Measurements from ENCODE around the gene ATP6V0B. TPM values are rescaled to one million over a fixed set of nuclear protein-coding genes. Genes with fewer than 3 reads are reported as not detected.

Gene ATP6V0B
- total and polyA plus RNA-seq, 2 of the 4 experiments (the other 2 are of a cell fraction) = 72.1 to 169 TPM

DNA sequence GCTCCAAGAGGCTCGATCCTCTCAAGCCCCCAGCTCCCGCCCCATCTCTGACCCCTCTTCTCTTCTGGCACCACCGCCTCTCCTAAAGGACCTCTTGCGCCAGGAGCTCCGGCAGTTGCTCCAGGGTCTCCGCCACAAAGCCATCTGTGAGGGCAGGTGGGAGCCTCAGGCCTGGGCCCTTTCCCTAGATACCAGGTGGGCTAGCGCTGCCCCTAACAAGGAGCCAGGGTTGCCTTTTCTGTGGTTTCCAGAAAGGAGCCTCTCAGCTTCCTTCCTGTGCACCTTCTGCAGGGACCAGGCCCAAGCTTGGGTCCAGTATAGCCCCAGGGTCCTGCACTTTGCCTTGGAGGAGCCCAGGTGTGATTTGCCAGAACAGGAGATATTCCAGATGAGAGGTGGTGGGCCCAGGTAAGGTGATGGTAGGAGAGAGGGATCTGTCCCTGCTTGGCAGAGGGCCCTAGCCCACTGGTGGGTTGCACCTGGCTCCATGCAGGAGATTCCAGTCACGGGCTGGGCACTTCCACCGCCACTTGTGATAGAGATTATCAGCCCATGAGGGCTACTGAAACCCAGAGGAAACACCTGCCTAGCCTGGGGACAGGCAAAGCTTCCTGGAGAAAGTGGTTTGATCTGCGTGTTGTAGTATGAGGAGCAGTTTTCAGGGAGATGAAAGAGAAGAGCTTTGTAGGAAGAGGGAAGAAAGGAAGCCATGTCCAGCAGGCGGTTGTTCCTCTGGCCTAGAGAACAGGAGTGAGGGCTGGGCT, 17.7 kb downstream of the ATP6V0B start:
- Histone ChIP-seq H3K56ac (ENCODE audit: extremely low read depth, insufficient read depth, low read length) (no peak overlapping the region), H3K79me1 (ENCODE audit: low read depth in 1 of 2, low read length in 2 of 2) (no peaks in the 10 kb centered on the region), H3K9me1 (ENCODE audit: insufficient read depth, low read length) (peaks cover 5% of the 10 kb centered on the region), H3K9ac (ENCODE audit: low read depth, low read length) (peak overlapping the region; percentile 44; the same call in 1 of the 2 replicates), H3K4me2 (ENCODE audit: low read depth, low read length) (peak overlapping the region; percentile 81), H4K8ac (ENCODE audit: low read depth in 2 of 2, low read length in 2 of 2) (peak overlapping the region; percentile 85 to 90; a peak in 2 of 4 replicates), H2BK120ac (ENCODE audit: low read depth, low read length) (no peak overlapping the region), H2AK9ac (replicated peaks; ENCODE audit: low read depth, low read length, poor library complexity) (peak overlapping the region; percentile 83), H3K27me3 (ENCODE audit: control insufficient read depth, insufficient read depth, low read length) (no peaks in the 10 kb centered on the region), H3K36me3 (ENCODE audit: control insufficient read depth, insufficient read depth, low read length) (no peaks in the 10 kb centered on the region; the same call in 1 of the 2 replicates), H3K18ac (ENCODE audit: low read depth, low read length) (no peak overlapping the region), H3K4me3 (ENCODE audit: insufficient read depth, low read depth, low read length) (peak overlapping the region; percentile 75), H3K4ac (ENCODE audit: low read depth, low read length) (no peak overlapping the region), H4K91ac (ENCODE audit: insufficient read depth, low read depth, low read length) (no peak overlapping the region), H2BK15ac (ENCODE audit: low read depth, low read length) (no peak overlapping the region), H4K20me1 (ENCODE audit: insufficient read depth, low read length) (peaks cover 2% of the 10 kb centered on the region; the same call in 1 of the 2 replicates), H2BK5ac (ENCODE audit: low read depth, low read length, poor library complexity, severe bottlenecking) (no peak overlapping the region), H2BK20ac (ENCODE audit: low read depth, low read length) (no peak overlapping the region), H3K4me1 (ENCODE audit: control insufficient read depth, insufficient read depth, low read length) (peaks cover 7% of the 10 kb centered on the region), H2AK5ac (ENCODE audit: low read depth, low read length) (no peak overlapping the region; the same call in 1 of the 2 replicates), H3K14ac (replicated peaks; ENCODE audit: low read depth, low read length) (no peak overlapping the region), H3K9me3 (ENCODE audit: control insufficient read depth, insufficient read depth, low read length) (no peaks in the 10 kb centered on the region), H3K27ac (ENCODE audit: insufficient read depth, low read length) (no peak overlapping the region), H4K5ac (ENCODE audit: low read depth, low read length) (no peak overlapping the region; the same call in 1 of the 2 replicates), H3K23ac (ENCODE audit: low read depth, low read length) (0 out of 2 replicates have a peak overlapping the region, but pooled peaks have one; percentile 7), H2AFZ (replicated peaks; ENCODE audit: low read length, poor library complexity) (peak overlapping the region; percentile 97)
- dilution Hi-C loops (cut with HindIII; ENCODE audit: low sequenced_read_pairs, unreplicated experiment) = no loop called here
- ChIA-PET CTCF (interaction anchor here (0.7 to 1.3 kb wide), 2 partner anchors 13 to 55 kb away, joined by 3 to 4 read pairs; no protein-coding TSS in a partner anchor), POLR2A (ENCODE audit: unreplicated experiment) (interaction anchor here (0.6 kb wide), 1 partner anchor 249 kb away, joined by 13 read pairs; no protein-coding TSS in a partner anchor)
- intact Hi-C loops (cut with micrococcal nuclease) = no loop called here
- DNase-seq (no peak), ATAC-seq (ENCODE audit: low read depth) (no peak)
- no peak for TF ChIP-seq NFE2L2 (IDR thresholded peaks at IDR 0.05; ENCODE audit: low read depth, low read length)
- TF ChIP-seq SMC3 (IDR thresholded peaks at IDR 0.05; ENCODE audit: low read depth, low read length) = no peak
- no peak for TF ChIP-seq CTCF (conservative IDR thresholded peaks at IDR 0.05; ENCODE audit: low read depth, low read length)
- no peak for TF ChIP-seq RCOR1 (IDR thresholded peaks at IDR 0.05; ENCODE audit: insufficient replicate concordance, low read length)
- no peak for TF ChIP-seq ELK1 (IDR thresholded peaks at IDR 0.05; ENCODE audit: borderline replicate concordance, low read depth, low read length)
- no peak for TF ChIP-seq RFX5 (IDR thresholded peaks at IDR 0.05; ENCODE audit: low read depth, low read length)
- TF ChIP-seq USF2 (IDR thresholded peaks at IDR 0.05; ENCODE audit: low read depth, low read length) = no peak
- no peak for TF ChIP-seq POLR2A (IDR thresholded peaks at IDR 0.05; ENCODE audit: low read depth, low read length)
- TF ChIP-seq RAD21 (IDR thresholded peaks at IDR 0.05; ENCODE audit: low read length) = no peak
- TF ChIP-seq BHLHE40 (IDR thresholded peaks at IDR 0.05; ENCODE audit: low read depth, low read length) = no peak
- TF ChIP-seq MAZ (IDR thresholded peaks at IDR 0.05; ENCODE audit: borderline replicate concordance, low read depth, low read length) = no peak
- no TSS peak for BruUV-seq (replicated peaks)
- in situ Hi-C loops (cut with MboI; ENCODE audit: low sequenced_read_pairs) = no loop called here
- WGBS, 2 experiments (ENCODE audit: extremely low coverage in 2 of 2, insufficient read length in 1 of 2) = 62% methylated on average over 5 of the region's 11 CpGs; no CpG with 5 or more reads in 1 of the 2 experiments

Data from IMR-90 (cell line).